AG04450 (cell line): ENCODE results near the gene DYDC1. TPM values are rescaled to one million over a fixed set of nuclear protein-coding genes. Genes with fewer than 3 reads are reported as not detected.

Experiments
- CTCF ChIA-PET: fragments of 300-600, 350-600 bp; formaldehyde crosslinking; extraction: SDS; loops from one replicate; lab custom pipeline; 2022; ENCODE audit warnings: antibody characterized with exemption, inconsistent platforms; lab: Charles Lee
- POLR2A ChIA-PET: fragments of 350-600 bp; formaldehyde crosslinking; extraction: SDS; loops from one replicate; lab custom pipeline; 2021; ENCODE audit warnings: antibody characterized with exemption, inconsistent platforms; lab: Yijun Ruan, JAX
- DNase-seq: peaks from one replicate; pipeline ENCODE4 v3.0.0-alpha.2; 2011; ENCODE audit warnings: low read depth, low spot score
- H3K27ac ChIP-seq: one replicate; pipeline ENCODE4 v1.5.1; 2012; ENCODE audit warnings: low read depth, low read length, control low read depth
- H3K27me3 ChIP-seq: one replicate; pipeline ENCODE4 v1.6.0; 2012; ENCODE audit warnings: low read length; ENCODE audit not compliant: control insufficient read depth, insufficient read depth
- H3K4me3 ChIP-seq: 2 replicates; pipeline ENCODE4 v1.5.1; 2011; ENCODE audit warnings: mild to moderate bottlenecking, low read depth, low read length, control low read depth
- H3K9me3 ChIP-seq: 2 replicates; pipeline ENCODE4 v1.5.1; 2012; ENCODE audit warnings: low read length; ENCODE audit not compliant: control insufficient read depth, insufficient read depth
- polyA plus RNA-seq: library from polyadenylated mRNA; depleted of rRNA; stranded (reverse); fragments of >200 nt; gene quantifications from 2 replicates; pipeline ENCODE4 v1.2.3, GENCODE V29; 2011
- TF ChIP-seq, protein P1 (sequence below): IDR thresholded peaks from 2 replicates; pipeline ENCODE4 v1.5.1; 2011; ENCODE audit warnings: low read depth, low read length, control low read depth, inconsistent platforms

Gene DYDC1
- polyA plus RNA-seq, 1 experiment, result not detected

DNA sequence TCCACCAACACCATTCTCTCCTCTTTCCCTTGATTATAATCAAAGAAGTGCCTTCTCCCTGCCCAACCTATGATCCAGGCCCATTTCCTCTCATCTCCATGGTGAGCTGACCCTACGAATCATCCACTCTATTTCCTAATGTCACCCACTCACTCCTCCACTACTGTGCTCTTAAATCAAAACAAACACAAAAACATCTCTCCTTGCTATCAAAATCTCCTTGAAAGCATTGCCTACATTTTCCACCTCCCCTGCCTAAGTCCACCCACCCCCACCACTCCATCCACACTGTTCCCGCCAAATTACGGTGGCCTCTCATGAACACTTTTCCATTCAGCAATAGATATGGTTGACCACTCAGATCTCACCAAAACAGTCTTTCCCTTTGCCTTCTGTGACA is 5.3 kb downstream of the DYDC1 start:
- DNase-seq, result no peak
- Histone ChIP-seq H3K27ac (no peak overlapping the region), H3K4me3 (no peak overlapping the region), H3K27me3 (peaks cover 11% of the 10 kb centered on the region), H3K9me3 (no peaks in the 10 kb centered on the region)
- TF ChIP-seq, protein P1, sequence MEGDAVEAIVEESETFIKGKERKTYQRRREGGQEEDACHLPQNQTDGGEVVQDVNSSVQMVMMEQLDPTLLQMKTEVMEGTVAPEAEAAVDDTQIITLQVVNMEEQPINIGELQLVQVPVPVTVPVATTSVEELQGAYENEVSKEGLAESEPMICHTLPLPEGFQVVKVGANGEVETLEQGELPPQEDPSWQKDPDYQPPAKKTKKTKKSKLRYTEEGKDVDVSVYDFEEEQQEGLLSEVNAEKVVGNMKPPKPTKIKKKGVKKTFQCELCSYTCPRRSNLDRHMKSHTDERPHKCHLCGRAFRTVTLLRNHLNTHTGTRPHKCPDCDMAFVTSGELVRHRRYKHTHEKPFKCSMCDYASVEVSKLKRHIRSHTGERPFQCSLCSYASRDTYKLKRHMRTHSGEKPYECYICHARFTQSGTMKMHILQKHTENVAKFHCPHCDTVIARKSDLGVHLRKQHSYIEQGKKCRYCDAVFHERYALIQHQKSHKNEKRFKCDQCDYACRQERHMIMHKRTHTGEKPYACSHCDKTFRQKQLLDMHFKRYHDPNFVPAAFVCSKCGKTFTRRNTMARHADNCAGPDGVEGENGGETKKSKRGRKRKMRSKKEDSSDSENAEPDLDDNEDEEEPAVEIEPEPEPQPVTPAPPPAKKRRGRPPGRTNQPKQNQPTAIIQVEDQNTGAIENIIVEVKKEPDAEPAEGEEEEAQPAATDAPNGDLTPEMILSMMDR, result no peak
- POLR2A ChIA-PET, result no interaction called here
- CTCF ChIA-PET, result interaction anchor here (0.6 kb wide), 1 partner anchor 86 kb away, joined by 6 read pairs; no protein-coding TSS in a partner anchor

GRCh38 chr10:80350251-80350650 is 6.3 kb downstream of the DYDC1 start:
- H3K27ac ChIP-seq, result no peak overlapping the region
- ChIA-PET CTCF (no interaction called here), POLR2A (no interaction called here)
- H3K27me3 ChIP-seq, result peaks cover 2% of the 10 kb centered on the region
- H3K4me3 ChIP-seq, result no peak overlapping the region
- no peaks in the 10 kb centered on the region for H3K9me3 ChIP-seq
- DNase-seq, result no peak
- TF ChIP-seq, protein P1, result no peak

DNA sequence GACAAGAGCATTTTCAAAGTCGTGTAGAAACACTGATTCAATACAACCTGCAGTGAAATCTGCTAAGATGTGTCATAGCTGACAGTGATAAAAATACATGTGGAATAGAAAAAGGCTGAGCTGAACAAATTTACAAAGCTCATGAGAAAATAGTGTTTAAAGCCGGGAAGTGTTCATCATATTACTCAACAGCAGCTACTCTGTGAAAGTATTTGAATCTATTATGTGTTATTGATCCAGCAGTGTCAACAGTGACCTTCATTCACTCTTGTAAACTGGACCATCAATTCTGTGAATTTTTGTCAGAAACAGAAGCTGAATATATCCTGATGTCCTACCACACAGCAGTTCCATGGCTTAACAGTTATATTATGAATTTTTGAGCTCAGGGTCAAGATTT is 11.6 kb downstream of the DYDC1 start:
- CTCF ChIA-PET, result interaction anchor here (0.6 kb wide), 1 partner anchor 24 kb away, joined by 3 read pairs; no protein-coding TSS in a partner anchor
- H3K9me3 ChIP-seq, result no peaks in the 10 kb centered on the region
- TF ChIP-seq, protein P1, result no peak
- H3K27me3 ChIP-seq, result peaks cover 1% of the 10 kb centered on the region
- no peak overlapping the region for H3K27ac ChIP-seq
- POLR2A ChIA-PET, result no interaction called here
- no peak for DNase-seq
- H3K4me3 ChIP-seq, result no peak overlapping the region

- TF ChIP-seq, protein P1, result no peak
- Histone ChIP-seq H3K27ac (no peak overlapping the region), H3K9me3 (no peaks in the 10 kb centered on the region), H3K4me3 (no peak overlapping the region), H3K27me3 (no peaks in the 10 kb centered on the region)
- ChIA-PET CTCF (interaction anchor here (0.6 kb wide), 1 partner anchor 23 kb away, joined by 3 read pairs; no protein-coding TSS in a partner anchor), POLR2A (no interaction called here)
- no peak for DNase-seq
Observed at GRCh38 chr10:80344276-80344675, 12.3 kb downstream of the DYDC1 start.

GRCh38 chr10:80333983-80334382 is 22.6 kb downstream of the DYDC1 start:
- TF ChIP-seq, protein P1, result no peak
- DNase-seq, result no peak
- CTCF ChIA-PET, result no interaction called here
- POLR2A ChIA-PET, result no interaction called here
- no peak overlapping the region for H3K4me3 ChIP-seq
- H3K9me3 ChIP-seq, result no peaks in the 10 kb centered on the region
- peaks cover 3% of the 10 kb centered on the region for H3K27me3 ChIP-seq
- no peak overlapping the region for H3K27ac ChIP-seq
